ENCODE results near the gene ZC2HC1B.
A peak's percentile ranks its signal among the peaks of the same experiment; 100 is the strongest.

The ZC2HC1B gene

DNA sequence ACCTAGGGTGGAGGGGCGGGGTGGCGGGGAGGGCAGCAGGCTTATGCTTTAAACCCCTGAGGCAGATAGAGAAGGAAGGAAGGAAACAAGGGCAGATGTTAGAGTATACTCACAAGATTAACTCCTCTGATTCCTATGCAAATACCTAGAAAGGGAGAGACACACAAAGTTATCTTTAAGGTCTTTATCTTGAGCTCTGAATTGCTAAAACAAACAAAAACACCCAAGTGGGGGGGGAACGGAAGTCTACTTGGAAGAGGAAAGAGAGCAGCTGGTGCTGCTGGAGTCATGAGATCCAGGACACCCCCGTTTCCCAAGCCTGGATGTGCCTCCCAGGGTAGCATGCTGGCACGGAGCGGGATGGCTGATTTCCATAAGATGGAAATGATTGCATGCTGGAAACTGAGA, 100.4 kb downstream of the ZC2HC1B start:
- no peak for DNase-seq

DNA sequence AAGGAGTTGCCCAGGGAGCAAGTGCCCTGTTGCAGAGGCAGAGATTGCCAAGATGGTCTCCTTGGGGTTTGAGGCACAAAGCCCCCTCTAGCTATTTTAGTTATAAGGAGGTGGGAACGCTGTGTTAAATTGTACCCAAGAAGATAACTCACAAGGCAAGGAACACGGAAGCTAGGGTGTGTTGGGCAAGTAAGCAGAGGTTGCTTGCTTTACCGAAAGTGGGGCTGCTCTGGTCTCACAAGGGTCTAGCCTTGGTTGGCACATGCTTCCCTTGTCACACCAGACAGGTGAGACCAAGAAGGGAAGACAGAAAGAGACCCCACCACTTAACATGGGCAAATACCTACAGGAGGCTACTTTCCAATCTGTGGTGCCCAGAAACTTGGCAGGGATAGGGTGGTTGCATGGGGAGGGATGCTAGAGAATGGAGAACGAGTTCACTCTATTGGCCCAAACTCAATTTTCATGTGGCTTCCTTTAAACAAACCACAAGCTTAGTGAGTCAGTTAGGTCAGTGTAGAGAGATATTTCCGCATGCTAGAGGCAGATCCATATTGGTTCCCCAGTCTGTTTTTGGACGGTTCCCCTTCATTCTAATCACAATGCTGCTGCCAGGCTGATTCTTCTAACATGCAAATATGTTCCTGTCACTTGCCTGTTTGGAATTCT, 101.4 kb downstream of the ZC2HC1B start:
- peak; percentile 65 for DNase-seq

DNA sequence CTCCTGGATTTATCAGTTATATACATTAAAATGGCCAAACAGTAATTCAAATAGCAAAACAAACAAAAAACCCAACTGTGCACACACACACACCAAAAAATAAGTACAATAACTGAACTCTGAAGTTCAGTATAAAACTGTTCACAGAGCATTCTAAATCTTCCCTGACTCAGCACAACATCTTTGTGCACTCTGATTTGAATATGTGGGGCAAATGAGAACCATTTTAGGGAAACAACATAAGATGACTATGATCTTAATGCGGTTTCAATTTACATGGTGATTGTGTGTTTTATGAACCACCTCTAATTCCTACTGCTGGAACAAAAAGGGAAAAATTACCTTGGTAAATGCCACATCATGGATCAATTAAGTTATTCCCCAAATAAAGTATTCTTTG, 102.0 kb downstream of the ZC2HC1B start:
- peak; percentile 43 for DNase-seq

DNA sequence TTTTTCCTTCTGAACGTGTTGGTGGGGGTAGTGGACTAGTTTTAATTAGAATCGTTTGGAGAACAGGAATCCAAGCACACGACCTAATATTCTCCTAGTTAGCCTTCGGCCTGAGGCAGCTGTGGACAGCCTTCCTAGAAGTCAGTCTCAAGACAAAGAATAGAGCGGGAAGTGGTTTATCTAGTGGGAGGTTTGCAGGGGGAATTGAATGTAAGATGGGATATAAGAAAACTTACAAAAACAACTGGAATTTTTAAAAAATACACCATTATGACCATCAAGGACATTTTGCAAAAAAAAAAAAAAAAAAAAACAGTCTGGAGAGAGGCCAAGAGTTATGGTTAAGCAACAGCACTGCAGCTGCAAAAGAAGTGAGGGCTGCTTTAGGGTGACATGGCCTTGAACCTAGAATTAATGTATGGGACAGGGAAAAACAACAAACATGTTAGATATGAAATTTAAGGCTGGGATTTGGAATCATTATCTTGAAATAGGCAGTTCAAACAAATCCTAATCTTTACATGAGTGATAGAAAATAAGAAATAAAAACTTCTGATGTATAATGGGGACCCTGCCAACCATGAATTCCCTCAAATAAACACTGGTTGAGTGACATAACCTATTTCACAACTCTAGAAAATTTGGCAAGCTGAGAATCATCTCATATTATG, 103.6 kb downstream of the ZC2HC1B start:
- DNase-seq, result no peak

DNA sequence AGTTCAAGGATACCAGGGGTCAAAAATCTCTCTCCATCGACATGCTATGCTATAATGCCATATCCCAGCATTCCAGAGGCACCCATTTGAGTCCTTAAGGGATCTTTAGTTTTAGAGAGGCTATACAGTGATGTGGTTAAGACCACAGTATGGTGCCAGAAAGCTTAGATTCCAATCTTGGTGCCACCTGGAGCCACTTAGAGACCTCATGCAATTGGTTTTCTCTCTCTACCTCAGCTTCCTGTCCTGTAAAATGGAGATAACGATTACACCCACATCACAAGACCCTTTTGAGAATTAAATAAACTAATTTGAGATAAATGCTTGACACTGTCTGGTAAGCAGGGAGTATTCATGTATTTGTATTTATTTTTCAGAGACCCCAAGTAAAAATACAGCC, 104.8 kb downstream of the ZC2HC1B start:
- DNase-seq, result no peak

DNA sequence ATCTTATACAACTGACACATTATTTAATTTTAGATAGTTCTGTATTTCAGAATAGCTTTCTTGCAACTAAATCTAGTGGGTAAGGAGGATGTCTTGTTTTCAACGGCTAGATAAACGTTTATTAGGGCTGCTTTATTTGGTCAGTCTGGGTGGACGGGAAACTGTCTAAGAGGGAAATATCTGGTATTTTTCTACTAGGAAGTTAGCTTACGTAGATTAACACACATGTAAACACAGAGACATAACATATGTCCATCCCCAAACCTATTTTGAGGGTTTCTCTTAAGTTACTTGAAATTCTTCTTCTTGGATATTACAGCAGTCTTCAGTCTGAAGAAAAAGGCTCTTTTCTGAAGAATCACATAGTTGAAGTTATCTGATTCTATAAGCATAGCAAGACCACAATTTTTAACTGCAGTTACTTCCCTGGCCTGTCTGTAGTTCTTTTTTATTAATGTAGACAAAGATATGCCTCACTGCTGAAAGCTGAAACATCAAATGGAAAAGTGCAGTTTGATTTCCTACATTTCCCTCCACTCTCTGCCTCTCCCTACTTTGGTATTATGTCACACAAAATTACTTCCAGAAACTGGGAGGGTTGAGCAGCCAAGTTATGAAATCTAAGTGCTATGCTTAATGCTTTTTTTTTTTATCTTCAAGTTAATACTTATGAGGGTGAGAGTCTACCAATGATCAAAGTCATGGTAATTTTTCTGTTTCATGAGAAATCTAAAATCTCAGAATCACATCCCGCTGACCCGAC, 106.4 kb downstream of the ZC2HC1B start:
- no peak for DNase-seq

DNA sequence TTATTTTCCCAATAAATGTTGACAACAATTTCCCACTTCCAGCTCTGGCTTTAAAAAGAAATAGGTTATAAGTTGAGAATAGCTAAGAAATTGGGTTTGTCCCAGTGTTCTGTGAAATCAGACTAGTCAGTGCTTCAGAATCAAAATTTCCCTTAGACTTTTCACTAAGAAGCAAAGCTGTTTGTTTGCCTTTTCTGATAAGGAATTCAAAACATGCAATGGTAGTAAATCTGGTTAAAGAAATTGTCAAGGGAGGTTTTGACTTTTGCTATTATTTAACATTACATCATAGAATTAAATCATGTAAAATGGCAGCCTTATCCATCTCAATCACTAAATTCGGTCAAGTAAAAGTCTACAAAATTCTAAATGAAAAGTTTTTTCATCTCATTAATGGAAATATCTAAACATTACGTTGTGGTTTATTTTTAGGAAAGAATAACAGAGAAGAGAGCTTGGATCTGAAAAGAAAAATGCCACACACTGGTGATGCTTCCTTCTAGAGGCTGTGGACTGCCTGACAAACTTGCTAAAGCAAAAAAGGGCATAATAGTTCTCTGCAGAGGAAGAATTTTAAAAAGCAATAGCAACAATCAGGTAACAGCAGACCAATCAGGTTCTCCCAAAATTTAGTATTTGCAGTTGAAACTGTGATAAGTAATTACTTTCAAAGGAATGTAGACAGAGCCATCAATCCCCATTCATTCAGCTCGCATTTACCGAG, 107.4 kb downstream of the ZC2HC1B start:
- DNase-seq, result no peak

DNA sequence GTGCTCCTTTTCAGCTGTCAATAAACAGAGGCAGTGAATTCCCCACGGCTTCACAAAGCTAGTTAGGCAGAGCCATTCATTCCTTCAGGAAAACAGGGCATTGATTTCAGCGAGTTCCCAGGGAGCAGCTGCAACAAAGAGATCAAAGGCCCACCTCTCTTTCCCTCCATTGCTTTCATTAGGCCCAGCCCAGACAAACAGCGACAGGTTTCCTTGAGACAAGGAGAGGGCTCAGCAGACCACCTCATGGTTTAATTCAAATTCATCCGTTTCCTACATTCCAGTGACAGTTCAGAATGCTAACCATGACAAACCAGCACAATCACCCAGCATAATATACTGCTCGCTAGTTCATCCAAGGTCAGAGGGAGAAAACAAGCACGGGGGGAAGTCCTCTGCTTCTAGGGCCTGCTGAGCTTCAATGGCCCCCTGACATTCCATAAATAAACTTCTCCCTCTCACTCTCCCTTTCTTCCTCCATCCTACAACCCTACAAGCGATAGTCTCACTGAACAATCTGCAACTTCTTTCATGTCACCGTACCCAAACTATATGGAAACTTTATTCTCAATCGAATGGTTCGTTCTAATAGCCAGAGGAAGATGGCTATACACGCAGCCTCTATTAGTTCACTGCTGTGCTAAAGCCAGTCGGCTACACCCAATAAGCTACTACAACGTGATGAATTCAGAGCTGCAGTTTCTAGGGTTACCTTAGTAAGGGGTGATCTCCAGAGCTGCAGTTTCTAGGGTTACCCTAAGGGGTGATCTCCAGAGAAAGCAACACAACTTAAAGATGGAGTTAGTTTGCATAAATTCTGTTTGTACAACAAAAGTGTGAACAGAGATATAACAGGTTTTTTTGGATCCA, 109.1 kb downstream of the ZC2HC1B start:
- no peak for DNase-seq

DNA sequence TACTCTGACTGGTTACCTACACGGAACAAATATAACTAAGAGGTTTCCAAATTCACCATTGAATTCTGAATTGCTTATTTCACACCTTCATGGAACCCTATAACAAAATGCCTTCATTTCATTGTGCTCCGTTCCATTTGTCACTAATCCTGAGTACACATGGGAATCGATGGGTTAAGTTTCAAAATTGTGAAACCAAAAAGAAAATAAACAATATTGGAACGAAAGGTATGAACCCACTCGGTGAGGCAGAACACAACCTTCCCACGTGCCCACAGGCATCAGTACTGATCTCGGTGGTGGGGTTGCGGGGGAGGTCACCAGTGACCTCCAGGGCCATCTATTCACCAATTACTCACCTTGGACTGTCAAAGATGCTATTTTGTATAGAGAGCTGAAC, 109.8 kb downstream of the ZC2HC1B start:
- DNase-seq, result no peak

DNA sequence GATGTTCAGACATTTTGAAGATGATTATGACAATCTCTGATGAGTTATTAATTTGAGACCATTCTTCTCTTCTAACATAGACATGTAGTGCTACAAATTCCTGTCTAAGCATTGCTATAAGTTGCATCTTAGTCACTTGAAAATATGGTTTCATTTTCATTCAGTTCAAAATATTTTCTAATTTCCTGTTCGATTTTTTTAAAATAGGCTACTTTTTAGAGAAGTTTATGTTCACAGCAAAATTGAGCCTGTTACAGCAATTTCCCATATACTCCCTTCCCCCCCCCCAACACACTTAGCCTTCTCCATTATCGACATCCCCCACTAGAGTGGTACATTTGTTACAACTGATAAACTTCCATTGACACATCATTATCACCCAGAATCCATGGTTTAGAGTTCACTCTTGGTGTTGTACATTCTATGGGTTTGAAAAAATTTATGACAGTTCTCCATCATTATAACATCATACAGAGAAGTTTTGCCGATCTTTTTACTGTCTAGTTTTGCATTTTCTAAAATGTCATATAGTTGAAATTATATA, 112.6 kb downstream of the ZC2HC1B start:
- DNase-seq, result peak; percentile 20

DNA sequence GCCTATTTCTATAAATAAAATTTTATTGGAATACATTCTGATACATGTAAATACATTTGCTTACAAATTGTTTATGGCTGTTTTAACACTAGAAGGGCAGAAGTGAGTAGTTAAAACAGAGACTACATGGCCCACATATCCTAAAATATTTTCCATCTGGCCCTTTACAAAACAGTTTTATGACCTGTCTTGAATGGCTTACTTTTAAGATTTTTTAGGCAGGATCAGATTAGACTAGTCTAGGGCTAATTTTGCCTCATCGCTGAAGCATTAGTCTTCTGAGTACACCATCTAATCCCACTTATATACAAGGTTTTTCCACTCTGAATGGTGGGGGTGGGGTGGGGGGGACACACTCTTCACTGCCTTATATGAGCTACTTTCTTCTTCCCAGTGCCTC, 116.6 kb downstream of the ZC2HC1B start:
- DNase-seq, result no peak

DNA sequence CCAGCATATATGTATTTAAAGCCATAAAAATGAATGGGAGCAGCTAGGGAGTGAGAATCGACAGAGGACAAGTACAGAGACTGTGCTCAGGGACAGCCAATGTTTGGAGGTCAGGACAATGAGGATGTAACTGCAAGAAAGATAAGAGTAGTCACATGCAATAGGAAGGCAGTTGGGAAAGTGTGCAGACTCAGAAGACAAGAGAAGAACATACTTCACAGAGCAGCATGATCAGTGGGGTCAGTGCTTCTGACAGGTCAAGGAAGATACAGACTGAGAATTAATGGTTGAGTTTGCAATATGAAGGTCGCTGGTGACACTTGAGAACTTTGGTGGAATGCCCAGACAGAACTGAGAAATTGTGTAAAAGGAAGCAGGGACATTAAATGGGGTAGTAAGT, 118.7 kb downstream of the ZC2HC1B start:
- DNase-seq, result no peak

DNA sequence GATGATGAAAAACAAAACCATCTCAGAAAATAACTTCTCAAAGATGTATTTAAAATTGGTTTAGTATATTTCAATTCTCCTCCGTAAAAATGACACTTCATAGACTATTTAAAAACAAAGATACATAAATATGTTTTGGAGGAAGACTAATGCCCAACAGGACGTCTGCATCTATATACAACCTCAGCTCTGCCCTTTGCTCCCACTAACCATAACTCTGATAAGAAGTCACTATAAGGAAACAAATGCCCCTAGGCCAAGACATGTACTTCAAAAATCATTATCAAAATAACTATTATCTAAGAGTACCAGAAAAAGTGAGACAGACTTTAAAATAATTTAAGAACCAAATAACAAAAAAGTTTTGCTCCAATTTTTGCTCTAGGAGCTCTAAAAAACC, 120.4 kb downstream of the ZC2HC1B start:
- DNase-seq, result no peak

DNA sequence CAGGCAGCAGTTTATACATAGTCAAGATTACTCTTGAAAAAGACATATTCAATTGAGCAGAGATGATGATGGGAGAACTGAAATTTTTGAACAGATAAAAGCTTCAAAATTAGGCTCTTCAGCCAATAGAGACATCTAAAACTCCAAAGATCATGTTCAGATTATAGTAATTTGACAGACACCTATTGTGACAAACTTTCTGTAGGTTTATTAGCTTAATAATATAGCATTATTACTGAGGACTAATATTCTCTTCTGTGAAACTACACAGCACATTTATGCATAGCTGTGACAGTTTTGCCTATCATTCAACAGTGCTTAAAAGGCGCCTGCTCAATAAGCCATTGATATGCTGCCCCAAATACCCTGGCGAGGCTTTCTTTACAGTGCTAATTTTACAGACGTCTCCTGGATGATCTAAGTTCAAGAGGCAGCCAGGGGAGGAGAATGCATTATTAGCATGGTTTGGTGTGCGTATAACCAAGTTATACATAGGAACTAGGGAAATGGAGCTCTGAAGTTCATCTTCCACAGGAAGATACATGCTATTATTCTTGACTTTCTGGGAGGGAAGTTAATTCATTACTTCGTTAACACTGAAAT, 122.3 kb downstream of the ZC2HC1B start:
- no peak for DNase-seq
